ENCODE results near the gene ADAMTSL5.
A peak's percentile ranks its signal among the peaks of the same experiment; 100 is the strongest.

The ADAMTSL5 gene

DNA sequence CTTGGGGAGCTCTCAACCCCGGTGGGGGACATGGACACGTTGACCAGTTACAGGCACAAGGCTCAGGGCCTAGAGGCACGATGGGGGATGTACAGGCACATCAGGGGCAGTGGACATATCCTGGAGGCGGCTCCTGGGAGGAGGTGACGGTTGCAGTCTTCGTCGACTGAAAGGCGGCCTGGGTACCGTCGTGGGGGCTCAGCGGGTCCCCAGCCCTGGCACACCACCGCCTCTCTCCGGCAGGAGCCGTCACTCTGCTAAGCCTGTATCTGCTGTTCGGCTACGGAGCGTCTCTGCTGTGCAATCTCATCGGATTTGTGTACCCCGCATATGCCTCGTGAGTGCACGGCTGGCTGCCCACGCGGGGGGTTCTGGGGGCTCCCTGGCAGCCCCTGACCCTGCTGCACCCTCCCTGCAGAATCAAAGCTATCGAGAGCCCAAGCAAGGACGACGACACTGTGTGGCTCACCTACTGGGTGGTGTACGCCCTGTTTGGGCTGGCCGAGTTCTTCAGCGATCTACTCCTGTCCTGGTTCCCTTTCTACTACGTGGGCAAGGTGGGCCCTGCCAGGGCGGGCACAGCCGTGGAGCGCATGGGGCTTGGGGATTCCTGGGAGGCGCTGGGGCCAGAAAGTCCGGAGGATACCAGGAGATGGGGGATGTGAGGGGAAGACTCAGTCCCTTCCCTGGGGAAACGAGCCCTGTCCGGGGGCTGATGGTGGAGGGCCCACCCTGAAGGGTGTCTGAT lies 17.6 kb downstream of the ADAMTSL5 start:
- DNase-seq, result no peak

DNA sequence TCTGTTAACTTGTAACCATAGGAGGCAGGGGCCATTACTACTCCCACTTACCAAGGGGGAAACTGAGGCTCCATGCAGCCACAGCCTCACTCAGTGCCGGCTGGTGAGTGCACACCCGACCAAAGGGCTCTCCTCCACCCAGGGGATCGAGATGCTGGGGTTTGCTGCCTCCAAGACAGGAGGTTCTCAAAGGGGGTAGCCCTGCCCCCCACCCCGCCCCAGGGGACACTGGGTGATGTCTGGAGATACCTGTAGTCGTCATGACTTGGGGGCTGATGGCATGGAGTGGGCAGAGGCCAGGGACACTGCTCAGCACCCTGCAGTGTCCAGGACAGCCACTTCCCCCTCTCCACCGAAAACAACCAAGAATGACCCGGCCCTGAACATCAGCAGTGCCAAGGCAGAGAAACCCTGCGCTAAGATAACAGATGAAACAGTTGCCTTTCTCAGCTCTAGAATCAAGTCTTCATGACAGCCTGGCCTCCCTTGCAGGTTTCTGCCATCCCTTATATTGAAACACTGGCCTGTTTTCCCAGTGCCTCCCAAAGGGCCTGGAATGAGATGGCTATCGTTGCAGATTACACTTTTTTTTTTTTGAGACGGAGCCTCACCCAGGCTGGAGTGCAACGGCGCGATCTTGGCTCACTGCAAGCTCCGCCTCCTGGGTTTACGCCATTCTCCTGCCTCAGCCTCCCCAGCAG lies 18.6 kb downstream of the ADAMTSL5 start:
- DNase-seq, result no peak

DNA sequence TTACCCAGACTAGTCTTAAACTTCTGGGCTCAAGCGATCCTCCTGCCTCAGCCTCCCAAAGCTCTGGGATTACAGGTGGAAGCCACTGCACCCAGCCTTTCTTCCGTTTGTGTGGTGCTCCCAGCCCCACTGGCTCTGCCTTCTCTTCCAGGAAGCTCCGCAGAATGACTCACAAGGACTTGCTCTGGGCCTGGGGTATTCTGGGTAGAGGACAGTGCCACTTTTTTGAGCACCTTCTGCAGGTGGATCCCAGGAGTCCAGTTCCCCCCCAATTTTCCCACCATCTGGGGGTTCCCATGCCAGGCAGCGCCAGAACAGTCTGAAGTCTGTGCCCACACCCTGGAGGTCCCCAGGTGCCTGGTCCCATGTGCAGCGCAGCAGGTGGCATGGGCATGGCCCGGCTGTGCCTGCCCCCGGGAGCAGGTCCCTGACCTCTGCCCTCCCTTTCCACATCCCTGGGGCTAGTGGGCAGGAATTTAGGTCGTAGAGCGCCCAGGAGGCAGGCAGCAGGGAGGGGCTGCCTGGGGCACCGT lies 20.3 kb downstream of the ADAMTSL5 start:
- no peak for DNase-seq

DNA sequence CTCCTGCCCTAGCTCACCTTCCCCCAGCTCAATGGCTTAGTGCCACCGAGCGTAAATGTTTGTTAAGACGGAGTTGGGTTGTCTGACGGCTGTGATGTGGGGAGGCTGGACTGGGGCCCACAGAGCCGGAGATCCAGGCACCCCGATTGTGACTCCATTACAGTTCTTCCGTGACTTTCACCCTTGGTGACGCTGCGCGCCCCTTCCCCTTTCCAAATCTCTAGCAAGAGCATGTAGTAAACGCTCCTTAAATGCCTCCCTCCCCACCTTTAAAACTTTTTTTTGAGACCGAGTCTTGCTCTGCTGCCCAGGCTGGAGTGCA lies 21.0 kb downstream of the ADAMTSL5 start:
- DNase-seq, result no peak

DNA sequence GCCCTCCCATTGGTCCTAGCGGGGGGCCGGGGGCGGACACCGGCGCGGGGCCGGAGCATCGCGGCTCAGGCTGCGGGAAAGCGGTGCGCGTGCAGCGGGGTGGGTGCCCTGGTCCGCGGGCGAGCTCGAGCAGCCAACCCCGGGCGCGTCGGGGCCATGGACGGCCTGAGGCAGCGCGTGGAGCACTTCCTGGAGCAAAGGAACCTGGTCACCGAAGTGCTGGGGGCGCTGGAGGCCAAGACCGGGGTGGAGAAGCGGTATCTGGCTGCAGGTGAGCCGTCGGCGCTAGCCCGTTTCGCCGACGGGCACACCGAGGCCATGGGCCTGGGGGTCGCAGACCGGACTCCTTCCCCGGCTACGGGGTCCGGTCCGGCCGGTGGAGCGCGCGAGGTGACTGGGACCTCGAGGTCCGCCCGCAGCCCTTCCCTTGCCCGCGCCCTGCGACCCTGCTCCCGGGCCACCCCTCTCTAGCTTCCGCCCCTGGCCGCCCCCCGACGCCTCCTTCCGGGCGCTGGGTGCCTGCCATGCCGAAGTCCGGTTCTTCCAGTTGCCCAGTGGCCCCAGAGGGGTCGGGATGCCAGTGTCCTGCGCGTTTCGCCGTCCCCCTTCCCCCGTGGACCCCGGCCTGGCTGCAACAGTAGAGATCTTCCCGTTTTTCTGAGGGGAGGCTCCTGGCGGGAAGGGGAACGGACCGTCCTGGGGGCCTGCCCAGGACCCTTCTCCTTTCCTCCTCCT lies 21.5 kb downstream of the ADAMTSL5 start, which contains the start of gene REEP6:
Gene REEP6, plus strand, starts transcription at position 68 of the 735 bp plus-strand sequence. Its CDS starts 89 bp downstream, at position 157.
- no peak for DNase-seq

DNA sequence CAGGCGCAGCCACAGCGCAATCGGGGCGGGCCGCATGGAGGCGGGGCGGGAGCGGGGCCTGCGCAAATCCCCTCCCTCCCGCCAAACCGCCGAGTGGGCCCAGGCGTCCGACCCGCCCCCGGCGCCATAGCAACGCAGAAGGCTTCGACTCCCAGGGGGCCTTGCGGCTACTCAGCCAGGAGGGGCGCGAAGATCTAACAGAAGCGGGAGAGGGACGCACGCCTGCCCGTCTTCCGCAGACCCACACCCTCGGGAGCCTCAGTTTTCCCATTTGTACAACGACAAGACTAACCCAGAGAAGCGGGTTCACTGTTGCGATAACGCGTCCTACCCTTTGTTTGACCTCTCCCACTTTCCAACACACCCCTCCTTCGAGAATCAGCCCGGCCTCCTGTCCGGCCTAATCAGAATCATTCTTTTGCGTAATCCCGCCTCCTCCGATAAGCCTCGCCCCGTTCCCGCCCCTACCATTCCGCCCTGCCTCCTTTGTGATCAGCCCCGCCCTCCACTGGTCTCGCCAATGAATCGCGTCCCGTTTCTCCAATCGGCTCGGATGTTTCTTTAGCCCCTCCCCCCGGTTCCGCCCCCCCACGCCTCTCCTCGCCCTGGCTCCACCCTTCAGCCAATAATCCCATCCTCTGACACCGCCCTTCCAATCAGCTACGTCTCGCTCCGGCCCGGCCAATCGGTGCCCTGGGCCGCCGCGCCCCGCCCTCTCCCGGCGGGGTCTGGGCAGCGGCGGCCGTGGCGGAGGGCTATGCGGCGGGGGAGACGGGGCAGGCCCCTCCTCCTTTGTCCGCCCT lies 22.3 kb downstream of the ADAMTSL5 start, which contains the start of gene PCSK4:
Gene PCSK4, minus strand, starts transcription at position 40 of the 803 bp plus-strand sequence. Its CDS starts 4 bp downstream, at position 36.
- DNase-seq, result peak; percentile 98

DNA sequence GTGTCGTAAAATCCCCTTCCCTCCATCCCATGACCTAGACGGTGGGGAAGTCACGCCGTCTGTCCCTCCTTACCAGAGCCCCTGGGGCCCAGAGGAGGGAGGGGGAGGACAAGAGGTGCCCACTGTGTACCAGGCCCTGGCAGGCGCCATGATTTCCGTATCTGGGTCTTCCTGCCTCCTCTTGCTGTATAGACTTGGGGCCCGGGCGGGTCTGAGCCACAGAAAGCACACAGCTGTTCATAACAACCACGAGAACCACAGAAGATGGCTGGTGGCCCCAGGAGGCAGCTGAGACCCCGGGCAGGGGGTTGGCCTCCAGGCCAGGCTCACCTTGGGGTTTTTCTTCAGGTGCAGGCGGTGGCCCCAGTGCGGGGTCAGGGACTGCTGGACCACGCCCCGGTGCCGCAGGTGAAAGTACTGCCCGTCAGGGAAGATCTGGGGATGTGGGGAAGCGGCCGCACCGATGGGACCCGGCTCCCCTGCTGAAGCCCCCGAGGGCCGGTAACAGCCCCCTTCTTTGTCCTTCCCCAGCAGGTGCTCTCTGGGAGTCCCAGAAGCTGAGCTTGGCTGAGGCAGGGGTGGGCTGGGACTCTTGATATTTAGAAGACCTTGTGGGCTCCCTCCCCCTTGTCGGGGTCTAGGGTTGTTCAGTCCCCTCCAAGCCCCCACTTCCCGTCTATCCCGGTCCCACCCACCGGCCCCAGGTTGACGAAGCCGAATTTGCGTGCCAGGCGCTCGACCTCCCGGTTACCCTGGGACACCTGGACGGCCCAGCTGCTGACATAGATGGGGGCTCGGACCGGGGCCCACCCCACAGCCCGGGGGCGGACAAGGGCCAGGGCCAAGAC lies 23.1 kb downstream of the ADAMTSL5 start:
- DNase-seq, result no peak

DNA sequence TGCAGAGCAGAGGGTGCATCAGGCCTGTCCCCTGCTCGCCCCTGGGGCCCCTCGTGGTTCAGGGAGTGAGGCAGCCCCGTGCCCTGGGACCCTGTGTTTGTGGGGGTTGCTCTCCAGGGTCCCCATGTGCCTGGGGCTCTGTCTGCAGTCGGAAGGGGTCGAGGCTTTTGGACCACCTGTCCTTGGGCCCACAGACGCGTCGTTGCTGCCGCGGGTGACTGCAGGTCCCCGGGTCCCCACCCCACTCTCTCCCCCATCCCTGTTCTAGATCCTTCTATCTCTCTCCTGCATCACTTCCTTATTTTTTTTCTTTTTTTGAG lies 24.6 kb downstream of the ADAMTSL5 start:
- no peak for DNase-seq

DNA sequence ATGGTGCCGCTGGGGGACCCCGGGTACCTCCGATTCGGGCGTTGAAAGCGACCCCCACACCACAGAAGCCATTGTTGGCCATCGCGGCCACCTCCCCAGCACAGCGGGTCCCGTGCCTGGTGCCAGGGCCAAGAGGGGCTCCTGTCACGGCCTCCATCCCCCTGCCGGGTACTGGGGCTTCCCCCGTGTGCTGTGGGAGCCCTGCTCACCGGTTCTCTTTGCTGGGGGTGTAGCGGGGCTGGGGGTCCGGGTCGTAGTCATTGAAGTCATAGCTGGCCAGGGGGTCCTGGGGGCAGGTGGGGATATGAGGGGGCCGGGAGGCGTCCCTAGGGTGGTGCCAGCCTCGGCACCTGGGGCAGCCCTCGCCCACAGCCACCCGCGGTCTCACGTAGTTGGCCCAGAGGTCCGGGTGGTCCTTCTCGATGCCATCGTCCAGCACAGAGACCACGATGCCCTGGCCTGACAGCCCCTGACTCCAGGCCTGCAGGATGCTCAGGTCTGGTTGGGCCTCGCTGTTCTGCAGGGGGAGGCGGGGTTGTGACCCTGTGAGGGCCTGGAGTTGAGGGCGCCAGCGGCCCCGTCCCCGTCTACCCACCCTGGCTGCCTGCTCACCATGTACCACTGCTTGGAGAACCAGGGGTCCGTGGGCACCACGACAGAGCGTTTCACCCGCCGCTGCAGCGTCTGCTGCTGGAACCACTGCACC lies 25.1 kb downstream of the ADAMTSL5 start:
- DNase-seq, result no peak

DNA sequence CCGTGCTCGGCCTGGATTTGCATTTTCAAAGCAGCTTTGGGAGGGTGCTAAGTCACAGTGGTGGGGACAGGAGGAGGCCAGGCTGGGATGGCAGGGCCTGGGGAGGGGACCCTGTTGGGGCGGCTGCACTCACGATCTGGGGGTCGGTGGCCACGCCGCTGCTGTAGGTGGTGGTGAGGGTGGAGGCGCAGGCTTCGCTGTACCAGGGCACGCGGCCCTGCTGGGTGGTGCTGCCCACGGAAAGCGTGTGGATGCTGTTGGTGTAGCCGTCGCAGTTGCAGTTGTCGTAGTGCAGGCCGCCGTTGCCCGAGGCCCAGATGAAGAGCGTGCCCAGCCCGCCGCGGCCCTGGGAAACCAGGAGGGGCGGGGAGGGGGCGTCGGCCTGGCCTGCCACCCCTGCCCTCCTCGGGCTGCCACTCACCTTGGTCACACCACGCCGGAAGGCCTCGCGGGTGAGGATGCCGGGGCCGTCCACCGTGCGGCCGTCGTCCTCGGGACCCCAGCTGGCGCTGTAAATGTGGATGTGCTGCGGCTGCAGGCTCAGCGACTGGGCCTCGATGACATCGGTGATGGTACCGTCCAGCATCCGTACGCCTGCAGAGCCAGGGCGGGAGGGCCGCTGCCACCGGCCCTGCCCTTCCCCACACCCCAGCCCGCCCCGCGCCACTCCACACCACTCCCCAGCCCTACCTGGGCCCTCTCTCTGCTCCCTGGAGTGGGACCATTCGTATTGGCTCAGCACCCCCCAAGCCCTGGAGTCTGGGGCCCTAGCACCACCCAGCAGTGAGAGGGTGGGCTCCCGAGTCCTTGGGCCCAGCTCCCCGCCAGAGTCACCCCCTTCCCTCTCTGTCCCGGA lies 25.9 kb downstream of the ADAMTSL5 start:
- DNase-seq, result no peak

DNA sequence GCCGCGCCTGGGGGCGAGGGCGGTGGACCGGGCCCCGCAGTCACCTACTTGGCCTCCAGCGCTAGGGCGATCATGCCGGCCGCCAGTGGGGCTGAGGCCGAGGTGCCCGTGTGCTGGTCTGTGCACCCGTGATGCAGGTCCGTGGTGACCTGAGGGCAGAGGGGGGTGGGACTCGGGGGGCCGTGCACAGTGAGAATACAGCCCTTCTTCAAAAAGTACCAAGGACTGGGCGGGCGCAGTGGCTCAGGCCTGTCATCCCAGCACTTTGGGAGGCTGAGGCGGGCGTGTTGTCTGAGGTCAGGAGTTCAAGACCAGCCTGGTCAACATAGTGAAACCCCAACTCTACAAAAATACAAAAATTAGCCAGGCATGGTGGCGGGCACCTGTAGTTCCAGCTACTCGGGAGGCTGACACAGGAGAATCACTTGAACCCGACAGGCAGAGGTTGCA lies 28.8 kb downstream of the ADAMTSL5 start:
- DNase-seq, result no peak

DNA sequence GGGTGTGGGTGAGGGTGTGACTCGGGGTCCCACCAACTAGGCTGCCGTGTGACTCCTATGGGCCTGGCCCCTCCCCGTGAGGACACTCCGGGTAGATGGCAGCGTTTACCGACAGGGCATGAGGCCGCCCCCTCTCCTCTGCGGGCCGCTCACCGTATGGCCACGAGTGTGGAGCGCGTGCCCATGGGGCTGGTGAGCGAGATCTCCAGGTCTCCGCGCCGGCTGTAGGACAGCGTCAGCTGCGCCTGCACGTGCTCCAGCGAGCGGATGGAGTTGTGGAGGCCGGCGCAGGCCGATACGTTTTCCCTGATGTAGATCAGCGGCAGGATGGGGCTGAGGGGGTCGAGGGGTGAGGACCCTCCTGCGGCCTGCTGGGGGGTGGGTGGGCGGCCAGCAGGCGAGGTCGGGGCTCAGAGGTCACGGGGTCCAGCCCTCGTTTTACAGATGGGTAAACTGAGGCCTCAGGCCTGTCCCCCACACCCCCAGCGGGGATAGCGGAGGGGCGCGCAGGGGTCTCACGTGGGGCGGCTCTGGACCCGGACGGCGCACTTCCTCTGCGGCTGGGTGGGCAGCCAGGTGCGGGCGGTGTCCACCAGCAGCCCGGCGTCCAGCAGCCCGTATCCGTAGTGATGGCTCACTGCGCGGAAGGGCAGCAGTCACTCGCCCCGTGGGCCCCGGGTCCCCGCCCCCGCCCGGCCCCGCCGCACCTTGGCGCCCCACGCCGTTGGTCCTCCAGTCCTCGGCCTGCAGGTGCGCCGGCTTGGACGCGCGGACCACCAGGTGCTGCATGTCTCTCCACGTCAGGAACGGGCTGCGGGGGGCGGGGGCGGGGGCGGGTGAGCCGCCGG lies 29.5 kb downstream of the ADAMTSL5 start:
- no peak for DNase-seq

DNA sequence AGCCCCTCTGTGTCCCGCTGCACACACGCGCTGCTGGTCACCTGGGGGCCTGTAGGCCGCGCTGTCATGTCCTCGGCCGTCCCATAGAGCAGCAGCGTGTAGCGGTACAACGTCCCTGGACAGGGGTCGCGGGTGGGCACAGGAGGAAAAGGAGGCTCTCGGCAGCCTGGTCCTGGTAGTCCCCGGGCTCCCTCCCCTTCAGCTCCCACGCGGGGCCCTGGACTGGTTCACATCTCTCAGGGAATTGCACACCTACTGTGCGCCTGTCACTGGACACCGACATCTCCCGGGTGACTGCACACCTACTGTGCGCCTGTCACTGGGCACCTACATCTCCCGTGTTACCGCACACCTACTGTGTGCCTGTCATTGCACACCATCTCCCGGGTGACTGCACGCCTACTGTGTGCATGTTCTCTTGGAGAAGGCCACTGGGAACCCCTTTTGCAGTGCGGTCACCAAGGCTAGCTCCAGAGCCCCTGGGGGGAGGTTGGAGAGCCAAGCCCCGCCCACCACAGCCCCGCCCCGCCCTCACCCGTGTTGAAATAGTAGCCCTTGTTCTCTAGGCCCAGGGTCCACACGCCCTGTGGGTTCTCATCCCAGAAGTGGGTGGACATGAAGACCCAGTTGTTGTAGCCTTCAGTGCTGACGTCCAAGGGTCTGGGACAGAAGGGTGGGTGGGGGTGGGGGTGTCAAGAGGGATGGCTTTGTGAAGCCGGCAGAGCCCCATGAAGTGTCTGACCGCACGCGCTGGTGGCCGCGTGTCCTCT lies 30.3 kb downstream of the ADAMTSL5 start:
- DNase-seq, result no peak

DNA sequence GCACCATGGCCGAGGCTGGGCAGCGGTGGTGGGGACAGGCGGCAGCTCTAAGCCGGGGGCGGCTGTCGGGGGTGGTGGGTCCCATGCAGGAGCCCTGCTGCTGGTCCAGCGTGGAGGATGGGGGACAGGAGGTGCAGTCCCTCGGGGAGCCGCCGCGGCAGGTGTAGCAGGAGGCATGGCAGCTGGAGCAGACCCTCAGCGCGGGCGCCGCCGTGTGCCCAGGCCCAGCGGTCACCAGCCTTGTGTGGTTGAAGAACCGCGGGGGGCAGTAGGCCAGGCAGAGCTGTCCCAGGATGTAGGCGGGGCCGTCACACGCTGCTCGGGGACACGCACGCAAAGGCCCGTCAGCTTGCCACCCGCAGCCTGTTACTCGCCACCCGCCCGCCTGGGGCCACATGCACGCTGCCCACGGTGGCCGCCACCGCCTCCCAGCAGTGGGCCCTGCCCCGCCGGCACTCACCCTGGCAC lies 30.9 kb downstream of the ADAMTSL5 start:
- DNase-seq, result no peak

DNA sequence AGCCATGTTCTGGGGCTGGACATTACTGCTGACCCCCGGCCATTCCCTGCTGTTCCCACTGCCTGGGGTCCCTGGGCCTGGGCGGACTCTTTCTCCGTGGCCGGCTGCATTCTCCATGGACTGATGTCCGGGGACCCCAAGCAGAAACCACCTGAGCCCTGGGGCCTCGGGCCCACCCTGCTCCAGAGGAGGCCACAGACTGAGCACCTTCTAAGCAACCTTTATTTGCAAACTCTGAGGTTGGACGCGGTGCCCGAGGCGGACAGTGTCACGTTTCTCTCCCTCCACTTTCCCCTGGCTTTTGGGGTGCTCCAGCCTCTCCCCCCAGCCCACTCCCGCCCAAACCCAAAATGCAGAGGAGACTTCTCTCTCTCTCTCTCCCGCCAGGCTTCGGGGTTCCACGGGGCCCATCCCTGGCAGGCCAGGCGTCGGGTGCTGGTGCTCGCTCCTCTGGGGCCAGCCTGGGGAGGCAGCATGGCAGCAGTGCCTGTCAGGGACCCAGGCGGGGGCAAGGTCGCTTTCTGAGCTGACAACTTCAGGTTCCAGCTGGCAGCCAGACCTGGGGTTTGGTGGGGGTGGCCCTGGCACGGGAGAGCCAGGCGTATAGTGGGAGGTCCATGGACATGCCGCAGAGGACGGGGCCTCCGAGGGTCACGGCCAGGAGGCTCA lies 31.5 kb downstream of the ADAMTSL5 start:
- DNase-seq, result no peak

DNA sequence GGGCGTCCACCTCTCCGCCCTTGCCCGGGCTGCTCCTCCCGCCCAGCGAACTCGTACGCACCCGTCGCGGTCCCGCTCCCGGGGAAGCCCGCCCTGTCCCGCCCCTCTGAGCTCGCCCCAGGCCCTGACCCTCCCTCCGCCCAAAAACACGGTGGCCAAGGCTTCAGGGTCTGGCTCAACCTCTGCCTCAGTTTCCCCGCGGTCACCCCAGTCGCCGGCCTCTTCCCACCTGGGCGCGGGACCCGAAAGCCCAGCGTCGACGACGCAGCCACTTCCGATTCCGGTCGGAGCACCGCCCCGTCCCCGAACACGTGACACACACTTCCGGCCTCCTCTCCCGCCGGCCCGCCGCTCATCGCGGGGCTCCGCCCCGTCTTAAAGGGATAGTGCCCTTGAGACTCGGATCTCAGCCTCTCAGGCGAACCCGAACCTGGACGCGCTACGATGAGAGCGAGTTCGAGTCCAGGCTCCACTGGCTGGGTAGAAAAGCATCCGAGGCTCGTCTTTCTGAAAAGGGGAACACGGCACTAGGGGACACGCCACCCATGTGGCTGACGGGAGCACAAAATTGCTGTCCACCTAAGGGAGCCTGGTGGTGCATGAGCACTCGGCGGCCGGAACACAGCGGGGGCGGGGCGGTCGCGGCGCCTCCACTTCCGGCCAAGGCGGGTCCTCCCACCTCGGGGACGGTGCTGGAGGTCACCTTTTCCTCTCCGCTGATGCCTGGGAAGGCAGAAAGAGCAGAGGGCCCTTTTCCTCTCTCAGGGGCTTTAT lies 33.7 kb downstream of the ADAMTSL5 start, which contains the start of gene C19orf25:
Gene C19orf25, minus strand, starts transcription at position 282 of the 774 bp plus-strand sequence. CDS start 312 bp downstream, outside the sequence.
- DNase-seq, result peak; percentile 92

Measured in NCI-H1436 (cell line).